ENCODE results near the gene CABP4. TPM values are rescaled to one million over a fixed set of nuclear protein-coding genes. Genes with fewer than 3 reads are reported as not detected.
"Not testable (repeated sequence)": the region's sequence is repeated elsewhere in the genome, so short reads cannot be mapped to it uniquely, and the experiment has no call there.

CABP4 gene
- total RNA-seq, 1 experiment from 2014 or later, result 3.1 TPM

- DNase-seq (ENCODE audit: low read depth), result no peak
Observed at GRCh38 chr11:67482275-67482826, 27.2 kb downstream of the CABP4 start.

- peak; percentile 97 for DNase-seq (ENCODE audit: low read depth)
Observed at GRCh38 chr11:67482827-67483798, 28.0 kb downstream of the CABP4 start, which contains the start of gene AIP. Gene AIP, plus strand, starts transcription at chr11:67483026. Its CDS starts 133 bp downstream, at chr11:67483159.

- DNase-seq (ENCODE audit: low read depth), result no peak
Observed at GRCh38 chr11:67483831-67484665, 28.9 kb downstream of the CABP4 start.

- DNase-seq (ENCODE audit: low read depth), result no peak
Observed at GRCh38 chr11:67484847-67485311, 29.7 kb downstream of the CABP4 start.

GRCh38 chr11:67485873-67486361 lies 30.8 kb downstream of the CABP4 start:
- not testable (repeated sequence) for DNase-seq (ENCODE audit: low read depth)

- no peak for DNase-seq (ENCODE audit: low read depth)
Observed at GRCh38 chr11:67486481-67487195, 31.5 kb downstream of the CABP4 start.

GRCh38 chr11:67489203-67489884 lies 34.2 kb downstream of the CABP4 start:
- DNase-seq (ENCODE audit: low read depth), result no peak

GRCh38 chr11:67489885-67490726 lies 35.0 kb downstream of the CABP4 start:
- no peak for DNase-seq (ENCODE audit: low read depth)

GRCh38 chr11:67490727-67491065 lies 35.5 kb downstream of the CABP4 start:
- no peak for DNase-seq (ENCODE audit: low read depth)

- DNase-seq (ENCODE audit: low read depth), result no peak
Observed at GRCh38 chr11:67491276-67492068, 36.3 kb downstream of the CABP4 start.

- DNase-seq (ENCODE audit: low read depth), result no peak
Observed at GRCh38 chr11:67492069-67492727, 37.0 kb downstream of the CABP4 start.

GRCh38 chr11:67492801-67493547 lies 37.8 kb downstream of the CABP4 start:
- no peak for DNase-seq (ENCODE audit: low read depth)

- DNase-seq (ENCODE audit: low read depth), result no peak
Observed at GRCh38 chr11:67493548-67494370, 38.6 kb downstream of the CABP4 start.

- DNase-seq (ENCODE audit: low read depth), result no peak
Observed at GRCh38 chr11:67494371-67495233, 39.4 kb downstream of the CABP4 start.

GRCh38 chr11:67495234-67496005 lies 40.3 kb downstream of the CABP4 start:
- DNase-seq (ENCODE audit: low read depth), result no peak
